GM19035 (cell line): ENCODE data around the gene NETO2.
"Not testable (repeated sequence)": the region's sequence is repeated elsewhere in the genome, so short reads cannot be mapped to it uniquely, and the experiment has no call there.

Source experiments
- ATAC-seq: cut with Tn5 transposase; IDR thresholded peaks from one replicate; pipeline ENCODE4 v1.9.1; 2021; ENCODE audit not compliant: unreplicated experiment

Gene NETO2

GRCh38 chr16:47067203-47067602, 76.5 kb downstream of the NETO2 start:
- no peak for ATAC-seq

DNA sequence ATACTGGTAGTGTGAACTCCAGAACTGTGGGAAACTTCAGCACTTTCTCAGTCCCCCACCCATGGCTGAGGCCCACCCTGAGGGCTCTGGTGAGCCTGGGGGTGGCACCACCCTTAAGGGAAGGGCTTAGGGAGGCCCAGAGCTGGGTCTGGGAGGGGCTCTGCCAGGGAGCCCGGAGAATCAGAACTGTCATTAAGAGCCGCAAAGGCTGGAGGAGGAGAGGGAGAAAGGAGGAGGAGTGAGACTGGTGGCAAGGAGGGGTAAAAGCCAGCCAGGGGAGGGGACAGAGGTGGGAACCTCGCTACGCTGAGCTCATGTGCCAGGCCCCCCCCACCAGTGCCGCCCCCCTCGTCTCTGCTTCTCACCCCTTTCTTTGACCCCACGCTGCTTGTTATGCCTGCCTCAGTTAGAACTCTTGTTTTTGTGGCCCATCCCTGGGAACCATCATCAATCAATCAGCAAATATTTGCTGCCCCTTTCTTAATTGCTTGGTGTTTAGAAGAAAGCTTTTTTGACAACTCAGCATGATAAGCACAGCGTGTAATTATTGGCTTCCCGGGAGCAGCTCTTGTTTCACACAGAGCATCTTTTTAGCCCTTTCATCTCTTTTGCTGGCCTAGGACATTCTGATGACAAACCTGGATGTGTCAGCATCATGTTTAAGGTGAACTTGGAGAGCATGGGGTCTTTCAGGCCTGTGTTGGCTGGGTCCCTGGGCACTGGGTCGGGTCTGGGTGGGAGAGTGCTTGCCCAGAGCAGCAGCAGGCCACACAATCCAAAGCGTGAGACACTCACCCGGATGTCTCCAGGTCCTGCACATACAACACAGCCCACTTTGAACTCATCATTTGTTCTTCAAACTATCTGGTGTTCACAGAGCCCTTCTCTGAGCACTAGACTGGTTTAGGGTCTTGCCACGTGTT, 77.7 kb downstream of the NETO2 start:
- no peak for ATAC-seq

GRCh38 chr16:47064775-47065174, 79.0 kb downstream of the NETO2 start:
- ATAC-seq = no peak

GRCh38 chr16:47063011-47063724, 80.6 kb downstream of the NETO2 start:
- ATAC-seq = no peak

- no peak for ATAC-seq
Measured at GRCh38 chr16:47061204-47061603, 82.5 kb downstream of the NETO2 start.

GRCh38 chr16:47060596-47060995, 83.1 kb downstream of the NETO2 start:
- ATAC-seq = no peak

- no peak for ATAC-seq
Measured at GRCh38 chr16:47059991-47060390, 83.8 kb downstream of the NETO2 start.

DNA sequence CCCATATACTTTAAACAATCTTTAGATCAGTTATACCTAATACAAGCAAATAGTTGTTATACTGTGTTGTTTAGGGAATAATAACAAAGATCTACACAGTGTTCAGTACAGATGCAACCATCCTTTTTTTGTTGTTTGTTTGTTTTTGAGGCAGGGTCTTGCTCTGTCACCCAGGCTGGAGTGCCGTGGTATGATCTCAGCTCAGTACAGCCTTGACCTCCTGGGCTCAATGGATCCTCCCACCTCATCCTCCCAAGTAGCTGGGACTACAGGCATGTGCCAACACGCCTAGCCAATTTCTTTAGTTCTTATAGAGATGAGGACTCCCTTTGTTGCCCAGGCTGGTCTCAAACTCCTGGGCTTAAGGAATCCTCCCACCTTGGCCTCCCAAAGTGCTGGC, 84.6 kb downstream of the NETO2 start:
- not testable (repeated sequence) for ATAC-seq

DNA sequence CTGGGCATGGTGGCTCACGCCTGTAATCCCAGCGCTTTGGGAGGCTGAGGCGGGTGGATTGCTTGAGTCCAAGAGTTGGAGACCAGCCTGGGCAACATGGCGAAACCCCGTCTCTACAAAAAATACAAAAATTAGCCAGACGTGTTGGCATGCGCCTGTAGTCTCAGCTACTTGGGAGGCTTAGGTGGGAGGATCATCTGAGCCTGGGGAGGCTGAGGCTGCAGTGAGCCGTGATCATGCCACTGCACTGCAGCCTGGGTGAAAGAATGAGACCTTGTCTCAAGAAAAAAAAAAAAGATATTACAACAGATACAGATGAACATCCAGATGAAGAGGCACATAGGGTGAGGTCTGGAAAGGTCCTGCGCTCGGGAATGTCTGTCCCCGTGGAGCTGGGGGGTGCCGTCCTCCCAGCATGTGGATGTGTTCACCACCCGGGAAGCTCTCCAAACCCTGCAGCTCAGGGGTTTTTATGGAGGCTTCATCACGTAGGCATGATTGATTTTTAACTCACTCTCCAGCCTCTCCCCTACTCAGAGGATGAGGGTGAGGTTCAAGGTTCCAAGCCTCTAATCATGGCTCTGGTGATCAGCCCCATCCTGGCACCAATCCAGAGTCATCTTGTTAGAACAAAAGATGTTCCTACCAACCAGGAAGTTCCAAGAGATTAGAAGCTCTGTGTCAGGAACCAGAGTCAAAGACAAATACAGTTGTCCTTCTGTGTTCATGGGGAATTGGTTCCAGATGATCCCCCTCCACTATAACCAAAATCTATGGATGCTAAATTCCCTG, 85.3 kb downstream of the NETO2 start:
- no peak for ATAC-seq

DNA sequence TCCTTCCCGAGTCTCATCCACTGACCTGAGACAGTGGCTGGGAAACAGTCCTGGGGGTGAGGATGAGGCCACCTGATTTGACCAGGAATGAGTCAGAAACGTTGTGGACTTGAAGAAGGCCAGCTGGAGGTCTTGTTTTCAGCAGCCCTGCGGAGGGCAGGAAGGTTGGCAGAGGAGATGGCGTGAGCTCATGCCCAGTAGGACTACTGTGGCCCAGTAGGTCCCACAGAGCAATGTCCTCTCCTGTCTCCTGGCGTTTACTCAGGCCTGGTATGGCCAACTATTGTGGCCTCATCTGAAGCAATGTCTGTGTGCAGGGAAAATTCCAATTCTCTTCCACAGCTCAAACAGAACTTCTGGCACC, 86.1 kb downstream of the NETO2 start:
- ATAC-seq = no peak

DNA sequence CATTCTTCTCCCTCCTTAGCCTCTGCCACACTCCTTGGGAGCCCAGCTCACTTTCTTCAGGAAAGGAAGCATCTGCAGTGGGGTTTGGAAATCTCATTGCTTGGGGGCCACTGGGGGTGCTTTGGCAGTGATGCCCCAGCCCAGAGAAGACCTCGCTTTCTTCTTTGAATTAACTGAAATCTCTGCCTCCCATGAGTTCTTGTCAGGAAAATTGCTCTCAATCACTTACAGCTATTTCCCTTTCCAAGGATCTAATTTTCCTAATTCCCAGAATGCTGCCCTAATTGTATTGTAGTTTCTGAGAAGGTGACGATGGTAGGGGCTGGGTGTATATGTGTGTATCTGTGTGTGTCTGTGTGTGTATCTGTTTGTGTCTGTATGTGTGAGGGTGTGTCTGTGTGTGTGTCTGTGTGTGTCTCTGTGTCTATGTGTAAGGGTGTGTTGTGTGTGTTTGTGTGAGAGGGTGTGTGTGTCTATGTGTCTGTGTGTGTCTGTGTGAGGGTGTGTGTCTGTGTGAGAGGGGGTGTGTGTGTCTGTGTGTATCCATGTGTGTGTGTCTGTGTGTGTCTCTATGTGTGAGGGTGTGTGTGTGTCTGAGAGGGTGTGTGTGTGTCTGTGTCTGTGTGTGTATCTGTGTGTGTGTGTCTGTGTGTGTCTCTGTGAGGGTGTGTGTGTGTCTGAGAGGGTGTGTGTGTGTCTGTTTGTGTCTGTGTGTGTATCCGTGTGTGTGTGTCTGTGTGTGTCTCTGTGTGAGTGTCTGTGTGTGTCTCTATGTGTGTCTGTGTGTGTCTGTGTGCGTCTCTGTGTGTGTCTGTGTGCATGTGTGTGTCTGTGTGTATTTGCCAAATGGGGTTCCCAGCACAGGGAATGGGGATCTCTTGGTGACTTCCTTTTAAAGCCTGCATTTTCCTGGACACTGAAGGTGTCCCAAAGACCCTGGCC, 86.8 kb downstream of the NETO2 start:
- no peak for ATAC-seq

- ATAC-seq = not testable (repeated sequence)
Measured at GRCh38 chr16:47056061-47056460, 87.7 kb downstream of the NETO2 start.

- no peak for ATAC-seq
Measured at GRCh38 chr16:47055136-47055885, 88.4 kb downstream of the NETO2 start.

DNA sequence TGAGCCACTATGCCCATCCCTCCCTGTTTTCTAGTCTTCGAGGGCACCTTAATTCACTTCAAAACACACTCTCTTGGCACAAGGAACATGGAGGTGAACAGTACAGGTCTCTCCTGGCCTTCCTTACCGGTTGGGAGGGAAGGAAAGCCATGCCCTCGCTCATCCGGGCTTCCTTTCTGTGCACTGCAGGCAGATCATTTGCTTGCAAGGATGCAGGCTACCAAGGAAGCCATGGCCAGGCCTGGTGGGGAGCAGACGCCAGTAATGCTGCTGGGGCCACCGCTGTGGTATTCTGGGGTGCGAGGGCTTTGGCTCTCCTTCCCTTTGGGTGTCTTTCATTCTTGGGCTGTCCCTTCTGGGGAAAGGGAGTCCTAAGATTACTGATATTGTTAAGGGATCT, 89.4 kb downstream of the NETO2 start:
- no peak for ATAC-seq

DNA sequence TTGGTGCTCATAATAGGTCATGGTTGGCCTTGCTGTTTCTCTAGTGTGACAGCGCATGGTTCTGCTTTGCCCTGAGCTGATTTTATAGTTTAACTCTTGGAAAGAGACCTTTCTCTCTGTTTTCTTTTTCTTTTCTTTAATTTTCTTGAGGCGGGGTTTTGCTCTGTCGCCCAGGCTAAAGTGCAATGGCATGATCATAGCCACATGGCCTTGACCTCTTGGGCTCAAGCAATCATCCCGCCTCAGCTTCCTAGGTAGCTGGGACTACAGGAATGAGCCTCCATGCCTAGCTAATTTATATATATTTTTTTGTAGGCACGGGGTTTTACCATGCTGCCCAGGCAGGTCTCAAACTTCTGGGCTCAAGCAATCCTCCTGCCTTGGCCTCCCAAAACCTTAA, 89.8 kb downstream of the NETO2 start:
- no peak for ATAC-seq

DNA sequence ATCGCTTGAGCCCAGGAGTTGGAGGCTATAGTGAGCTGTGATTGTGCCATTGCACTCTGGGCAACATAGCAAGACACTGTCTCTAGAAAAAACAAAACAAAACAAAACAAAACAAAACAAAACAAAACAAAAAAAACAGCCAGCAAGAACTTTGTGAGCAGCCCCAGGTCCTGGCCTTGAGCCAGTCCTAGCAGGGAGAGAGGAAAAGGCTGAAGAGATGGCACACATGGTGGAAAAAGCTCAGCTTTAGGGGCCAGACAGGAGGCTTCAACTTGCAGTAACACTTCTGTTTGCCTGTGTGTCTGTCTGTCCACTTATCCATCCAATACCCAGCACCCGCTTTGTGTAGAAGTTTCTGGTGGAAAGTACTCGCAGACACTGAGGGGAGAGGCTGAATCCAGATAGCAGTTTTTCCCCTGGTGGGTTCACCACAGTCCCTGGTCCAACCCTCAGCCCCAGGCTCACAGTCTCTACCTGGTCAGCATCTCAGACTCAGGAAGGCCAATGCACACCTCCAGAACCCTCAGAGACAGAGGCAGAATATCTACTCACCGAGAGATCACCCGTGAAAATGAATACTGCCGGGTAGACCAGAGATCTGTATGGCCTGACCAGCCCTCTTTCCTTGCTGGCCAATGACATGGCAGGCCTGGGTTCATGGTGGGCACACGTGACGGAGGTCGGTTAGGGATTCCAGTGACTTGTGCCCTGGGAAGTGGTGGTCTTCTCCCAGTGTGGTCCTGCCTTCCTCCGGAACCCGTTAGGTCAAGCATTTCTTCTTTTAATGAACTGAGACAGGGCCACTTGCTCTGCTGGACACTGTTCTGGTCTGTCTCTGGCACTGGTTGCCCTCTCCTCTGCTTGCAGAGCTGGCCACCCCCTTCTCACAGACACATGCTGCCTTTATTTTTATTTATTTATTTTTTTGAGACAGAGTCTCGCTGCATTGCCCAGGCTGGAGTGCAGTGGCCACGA, 90.8 kb downstream of the NETO2 start:
- ATAC-seq = no peak

DNA sequence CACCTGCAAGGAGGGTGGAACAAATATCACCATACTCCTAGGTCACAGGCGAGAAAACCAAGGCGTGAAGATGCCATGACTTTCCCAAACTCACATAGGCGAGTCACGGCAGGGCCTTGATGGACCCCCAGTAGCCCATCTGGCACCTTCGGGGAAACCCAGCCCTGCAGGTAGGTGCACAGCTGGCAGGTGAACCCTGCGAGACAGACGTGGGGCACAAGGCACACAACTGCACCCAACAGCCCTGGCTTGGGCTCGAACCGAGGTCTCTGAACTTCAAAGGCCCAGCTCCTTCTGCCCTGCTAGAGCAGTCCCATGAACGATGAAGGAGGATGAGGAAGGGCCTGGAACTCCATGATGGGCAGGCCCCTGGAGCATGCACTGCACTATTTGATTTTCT, 92.7 kb downstream of the NETO2 start:
- ATAC-seq = no peak

GRCh38 chr16:47049901-47050583, 93.7 kb downstream of the NETO2 start:
- ATAC-seq = no peak
